Gastrocnemius medialis (tissue), 4 donors: ENCODE results near the gene CAMTA2.

Experiments
- CTCF ChIP-seq, 5 experiments: fragments of 450-650 bp in 3 of 5; fragments of 200-600 bp in 2 of 5; sonication (generic) in 2 of 5; IDR thresholded peaks in 4 of 5; conservative IDR thresholded peaks in 1 of 5; 1 replicate in 4 of 5; 2 replicates in 1 of 5; pipeline ENCODE4 v1.5.1; 2016 to 2019; ENCODE audit warnings: antibody characterized with exemption in 5 of 5, mild to moderate bottlenecking in 3 of 5, moderate library complexity in 3 of 5
- POLR2A ChIP-seq, 2 donors: fragments of 450-650 bp; IDR thresholded peaks; one replicate each; pipeline ENCODE4 v1.6.1; 2017; ENCODE audit warnings: antibody characterized with exemption in 2 of 2, mild to moderate bottlenecking in 2 of 2, moderate library complexity in 2 of 2

- TF ChIP-seq CTCF (IDR thresholded peaks at IDR 0.05 in 4 of 5, conservative IDR thresholded peaks at IDR 0.05 in 1 of 5), result peak in 2 of 5 experiments; percentile 37 to 47
- peak; percentile 86 to 88 for TF ChIP-seq POLR2A (IDR thresholded peaks at IDR 0.05)
Measured at GRCh38 chr17:4997302-4998026, 10.0 kb upstream of the CAMTA2 start, which contains the start of the genes INCA1 and KIF1C.
